Mesenchymal stem cell (in vitro differentiated cells and primary cell): ENCODE data around the gene FER1L5.

Source experiments
- DNase-seq: peaks from one replicate; pipeline ENCODE4 v3.0.0-alpha.2; 2013
- H2AFZ ChIP-seq: one replicate; pipeline ENCODE4 v1.6.1; 2013; ENCODE audit warnings: low read depth, mild to moderate bottlenecking, control low read depth, inconsistent platforms, low read length, moderate library complexity
- H2AK5ac ChIP-seq: 2 replicates; pipeline ENCODE4 v1.6.1; 2013; ENCODE audit warnings: low read length, moderate library complexity, mild to moderate bottlenecking, inconsistent platforms; ENCODE audit not compliant: severe bottlenecking
- H2BK120ac ChIP-seq: one replicate; pipeline ENCODE4 v1.6.1; 2013; ENCODE audit warnings: low read depth, mild to moderate bottlenecking, inconsistent platforms, low read length, moderate library complexity
- H2BK12ac ChIP-seq, 2 experiments: one replicate each; pipeline ENCODE4 v1.6.1; 2013; ENCODE audit warnings: inconsistent platforms in 2 of 2, low read length in 2 of 2, mild to moderate bottlenecking in 2 of 2, moderate library complexity in 2 of 2, control low read depth in 1 of 2
- H2BK15ac ChIP-seq: one replicate; pipeline ENCODE4 v1.6.1; 2013; ENCODE audit warnings: mild to moderate bottlenecking, low read depth, inconsistent platforms; ENCODE audit not compliant: poor library complexity, severe bottlenecking
- H2BK5ac ChIP-seq: 2 replicates; pipeline ENCODE4 v1.6.1; 2013; ENCODE audit warnings: low read depth, mild to moderate bottlenecking, low read length, control low read depth, inconsistent platforms; ENCODE audit not compliant: poor library complexity, severe bottlenecking
- H3K14ac ChIP-seq, 2 experiments: one replicate each; pipeline ENCODE4 v1.6.1; 2013; ENCODE audit warnings: inconsistent platforms in 2 of 2, low read length in 2 of 2, control low read depth in 1 of 2, mild to moderate bottlenecking in 1 of 2, moderate library complexity in 1 of 2
- H3K18ac ChIP-seq, 2 experiments: one replicate each; pipeline ENCODE4 v1.6.1; 2013; ENCODE audit warnings: inconsistent platforms in 2 of 2, low read length in 2 of 2, control low read depth in 1 of 2, low read depth in 1 of 2, mild to moderate bottlenecking in 1 of 2
- H3K23ac ChIP-seq, 2 experiments: one replicate each; pipeline ENCODE4 v1.6.1; 2013; ENCODE audit warnings: inconsistent platforms in 2 of 2, low read length in 2 of 2, mild to moderate bottlenecking in 2 of 2, moderate library complexity in 2 of 2, control low read depth in 1 of 2
- H3K27ac ChIP-seq: 2 replicates; pipeline ENCODE4 v1.5.1; 2013; ENCODE audit warnings: mild to moderate bottlenecking, moderate library complexity, low read length, control low read depth, inconsistent platforms; ENCODE audit not compliant: poor library complexity, severe bottlenecking
- H3K27me3 ChIP-seq, 2 experiments: 2 replicates each; pipeline versions ENCODE4 v1.6.1 to v1.7.0; 2013; ENCODE audit warnings: low read length in 2 of 2, mild to moderate bottlenecking in 2 of 2, moderate library complexity in 2 of 2, control low read depth in 1 of 2, inconsistent platforms in 1 of 2; ENCODE audit not compliant: control insufficient read depth in 1 of 2, insufficient read depth in 1 of 2
- H3K36me3 ChIP-seq, 2 experiments: 2 replicates each; pipeline versions ENCODE4 v1.6.1 to v1.7.0; 2013; ENCODE audit warnings: low read length in 2 of 2, control low read depth in 1 of 2, inconsistent platforms in 1 of 2, low read depth in 1 of 2, mild to moderate bottlenecking in 1 of 2; ENCODE audit not compliant: insufficient read depth in 2 of 2, control insufficient read depth in 1 of 2
- H3K4ac ChIP-seq, 2 experiments: one replicate each; pipeline ENCODE4 v1.6.1; 2013; ENCODE audit warnings: inconsistent platforms in 2 of 2, low read length in 2 of 2, mild to moderate bottlenecking in 2 of 2, moderate library complexity in 2 of 2, control low read depth in 1 of 2, low read depth in 1 of 2
- H3K4me1 ChIP-seq: 2 replicates; pipeline ENCODE4 v1.6.1; 2013; ENCODE audit warnings: low read depth, low read length, control low read depth; ENCODE audit not compliant: control insufficient read depth, insufficient read depth
- H3K4me2 ChIP-seq: 2 replicates; pipeline ENCODE4 v1.6.1; 2013; ENCODE audit warnings: low read length, mild to moderate bottlenecking, inconsistent platforms; ENCODE audit not compliant: poor library complexity, severe bottlenecking
- H3K4me3 ChIP-seq, 2 experiments: 2 replicates each; pipeline versions ENCODE4 v1.5.1 to v1.7.0; 2013; ENCODE audit warnings: low read length in 2 of 2, mild to moderate bottlenecking in 2 of 2, control low read depth in 1 of 2, low read depth in 1 of 2; ENCODE audit not compliant: insufficient read depth in 1 of 2
- H3K79me1 ChIP-seq: replicated peaks from 2 replicates; pipeline ENCODE4 v1.6.1; 2013; ENCODE audit warnings: mild to moderate bottlenecking, control low read depth, low read length, inconsistent platforms; ENCODE audit not compliant: poor library complexity, severe bottlenecking
- H3K9ac ChIP-seq: 2 replicates; pipeline ENCODE4 v1.7.0; 2013; ENCODE audit warnings: mild to moderate bottlenecking, low read length, moderate library complexity
- H3K9me3 ChIP-seq: 2 replicates; pipeline ENCODE4 v1.7.0; 2013; ENCODE audit warnings: mild to moderate bottlenecking, low read length; ENCODE audit not compliant: control insufficient read depth
- H4K8ac ChIP-seq: one replicate; pipeline ENCODE4 v1.6.1; 2013; ENCODE audit warnings: inconsistent platforms, mild to moderate bottlenecking, low read length, moderate library complexity
- H4K91ac ChIP-seq: one replicate; pipeline ENCODE4 v1.6.1; 2013; ENCODE audit warnings: mild to moderate bottlenecking, low read length, inconsistent platforms
- WGBS: methylation state at CpG from one replicate; pipeline ENCODE4 v1.1.7; 2013; ENCODE audit warnings: mixed read lengths; 5-methylcytosine and 5-hydroxymethylcytosine counted together

FER1L5 gene

GRCh38 chr2:96697476-96697875 lies 54.9 kb downstream of the FER1L5 start:
- H3K4ac ChIP-seq = no peak overlapping the region
- no peaks in the 10 kb centered on the region for H3K9me3 ChIP-seq
- no peak overlapping the region for H4K91ac ChIP-seq
- no peaks in the 10 kb centered on the region for H3K4me1 ChIP-seq
- H2AK5ac ChIP-seq = no peak overlapping the region
- no peak overlapping the region for H2BK15ac ChIP-seq
- no peak overlapping the region for H3K4me3 ChIP-seq
- peaks cover 0 to 31% of the 10 kb centered on the region in 2 experiments for H3K36me3 ChIP-seq
- no peak overlapping the region for H3K14ac ChIP-seq
- no peak overlapping the region for H3K9ac ChIP-seq
- no peak overlapping the region for H4K8ac ChIP-seq
- no peak overlapping the region for H2BK5ac ChIP-seq
- no peak overlapping the region for H3K27ac ChIP-seq
- 91% methylated on average over 2 of the region's 2 CpGs for WGBS
- H3K4me2 ChIP-seq = no peak overlapping the region
- no peak overlapping the region for H3K18ac ChIP-seq
- no peak overlapping the region for H2BK12ac ChIP-seq
- no peak overlapping the region for H2BK120ac ChIP-seq
- peaks cover 4% of the 10 kb centered on the region for H3K79me1 ChIP-seq
- no peaks in the 10 kb centered on the region for H3K27me3 ChIP-seq
- H3K23ac ChIP-seq = no peak overlapping the region
- DNase-seq = no peak
- no peak overlapping the region for H2AFZ ChIP-seq

- peaks cover 10% of the 10 kb centered on the region for H3K79me1 ChIP-seq
- H3K4me2 ChIP-seq = no peak overlapping the region
- H3K27ac ChIP-seq = no peak overlapping the region
- H3K18ac ChIP-seq = no peak overlapping the region
- no peak overlapping the region for H3K4me3 ChIP-seq
- H3K4ac ChIP-seq = no peak overlapping the region
- H2BK5ac ChIP-seq = no peak overlapping the region
- no peaks in the 10 kb centered on the region for H3K27me3 ChIP-seq
- H2BK12ac ChIP-seq = no peak overlapping the region
- no peak overlapping the region for H3K14ac ChIP-seq
- no peak overlapping the region for H4K91ac ChIP-seq
- H2AK5ac ChIP-seq = no peak overlapping the region
- 94% methylated on average over 12 of the region's 14 CpGs for WGBS
- no peak overlapping the region for H2BK15ac ChIP-seq
- H2BK120ac ChIP-seq = no peak overlapping the region
- H3K9ac ChIP-seq = no peak overlapping the region
- no peak overlapping the region for H3K23ac ChIP-seq
- DNase-seq = no peak
- H2AFZ ChIP-seq = no peak overlapping the region
- no peaks in the 10 kb centered on the region for H3K9me3 ChIP-seq
- H4K8ac ChIP-seq = no peak overlapping the region
- no peaks in the 10 kb centered on the region for H3K4me1 ChIP-seq
- peaks cover 4 to 40% of the 10 kb centered on the region in 2 experiments for H3K36me3 ChIP-seq
Measured at GRCh38 chr2:96698221-96698861, 55.8 kb downstream of the FER1L5 start.

GRCh38 chr2:96699021-96699420 lies 56.5 kb downstream of the FER1L5 start:
- Histone ChIP-seq H2BK12ac (no peak overlapping the region), H3K36me3 (peaks cover 5 to 43% of the 10 kb centered on the region in 2 experiments), H2BK15ac (no peak overlapping the region), H2BK5ac (no peak overlapping the region), H2AFZ (no peak overlapping the region), H3K9me3 (no peaks in the 10 kb centered on the region), H3K4ac (no peak overlapping the region), H3K79me1 (peaks cover 12% of the 10 kb centered on the region), H3K4me1 (no peaks in the 10 kb centered on the region), H3K23ac (no peak overlapping the region), H3K18ac (no peak overlapping the region), H2BK120ac (no peak overlapping the region), H4K8ac (no peak overlapping the region), H3K4me2 (no peak overlapping the region), H3K9ac (no peak overlapping the region), H3K27me3 (no peaks in the 10 kb centered on the region), H3K14ac (no peak overlapping the region), H2AK5ac (no peak overlapping the region), H3K4me3 (no peak overlapping the region), H3K27ac (no peak overlapping the region), H4K91ac (no peak overlapping the region)
- no peak for DNase-seq
- WGBS = 97% methylated on average over 6 of the region's 6 CpGs

GRCh38 chr2:96699621-96700020 lies 57.1 kb downstream of the FER1L5 start:
- Histone ChIP-seq H3K27me3 (no peaks in the 10 kb centered on the region), H2BK12ac (no peak overlapping the region), H2AK5ac (no peak overlapping the region), H3K27ac (no peak overlapping the region), H3K4ac (no peak overlapping the region), H2BK5ac (no peak overlapping the region), H4K91ac (no peak overlapping the region), H3K14ac (no peak overlapping the region), H3K36me3 (peaks cover 11 to 46% of the 10 kb centered on the region in 2 experiments), H3K4me1 (no peaks in the 10 kb centered on the region), H3K4me2 (no peak overlapping the region), H2BK120ac (no peak overlapping the region), H4K8ac (no peak overlapping the region), H3K9me3 (no peaks in the 10 kb centered on the region), H2AFZ (no peak overlapping the region), H3K23ac (no peak overlapping the region), H3K79me1 (peaks cover 14% of the 10 kb centered on the region), H3K9ac (no peak overlapping the region), H2BK15ac (no peak overlapping the region), H3K18ac (no peak overlapping the region), H3K4me3 (no peak overlapping the region)
- no peak for DNase-seq
- 90% methylated on average over 9 of the region's 9 CpGs for WGBS
